Smooth muscle cell of the umbilical artery (primary cell): ENCODE data around the gene NIPSNAP3A. TPM values are rescaled to one million over a fixed set of nuclear protein-coding genes. Genes with fewer than 3 reads are reported as not detected.

Experiments used
- total RNA-seq: library from RNA; depleted of rRNA; stranded (reverse); fragments of >200 nt; gene quantifications from 2 replicates; pipeline ENCODE4 v1.2.3, GENCODE V29; 2014

The NIPSNAP3A gene
- total RNA-seq: 37.9 and 42.2 TPM in 2 replicates

DNA sequence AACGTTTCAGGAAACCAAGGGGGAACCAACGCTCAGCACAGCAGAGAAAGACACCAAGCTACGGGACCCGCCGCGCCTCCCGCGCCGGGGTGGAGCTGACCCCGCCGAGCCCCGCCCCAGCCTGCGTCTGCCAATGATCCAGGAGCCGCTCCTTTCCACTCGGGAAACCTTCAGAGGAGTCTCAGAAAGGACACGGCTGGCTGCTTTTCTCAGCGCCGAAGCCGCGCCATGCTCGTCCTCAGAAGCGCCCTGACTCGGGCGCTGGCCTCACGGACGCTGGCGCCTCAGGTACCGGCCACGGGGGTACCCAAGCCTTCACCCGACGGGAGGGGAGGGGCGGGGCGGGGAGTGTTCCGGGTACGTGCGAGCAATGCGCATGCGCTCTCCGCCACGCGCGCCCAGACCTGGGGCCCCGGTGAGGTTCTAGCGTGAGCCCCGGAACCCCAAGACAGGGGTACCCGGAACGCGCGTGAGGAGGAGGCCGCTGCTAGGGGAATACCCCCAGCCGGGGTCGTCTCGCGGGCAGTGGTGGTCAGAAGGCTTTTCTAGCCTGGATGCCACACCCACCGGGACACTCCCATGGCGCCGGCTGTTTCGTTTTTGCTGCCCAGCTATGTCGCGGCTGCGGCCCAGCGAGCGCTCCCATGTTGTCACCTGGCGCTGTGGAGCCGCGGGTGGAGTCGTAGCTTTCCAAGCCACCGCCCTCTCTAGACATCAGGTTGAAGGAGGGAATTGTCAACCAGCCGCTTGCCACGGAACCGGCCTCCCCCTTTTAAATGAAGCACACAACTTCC is at the start of gene NIPSNAP3A:
TSS of gene NIPSNAP3A (plus strand) at position 119 of the 794 bp plus-strand sequence. CDS start at position 229, 110 bp downstream.

Other genes starting within 250 kb of the NIPSNAP3A start
- gene OR13F1, start 243.4 kb upstream of the NIPSNAP3A start, total RNA-seq: not detected in 2 replicates
- gene OR13C4, start 220.5 kb upstream of the NIPSNAP3A start, total RNA-seq: not detected in 2 replicates
- not detected in 2 replicates for gene OR13C3, start 210.8 kb upstream of the NIPSNAP3A start, total RNA-seq
- gene OR13C8, start 178.5 kb upstream of the NIPSNAP3A start, total RNA-seq: not detected in 2 replicates
- gene OR13C5, start 148.3 kb upstream of the NIPSNAP3A start, total RNA-seq: not detected in 2 replicates
- gene OR13C2, start 142.1 kb upstream of the NIPSNAP3A start, total RNA-seq: not detected in 2 replicates
- not detected in 2 replicates for gene OR13C9, start 129.5 kb upstream of the NIPSNAP3A start, total RNA-seq
- not detected in 2 replicates for gene OR13D1, start 53.2 kb upstream of the NIPSNAP3A start, total RNA-seq
- 0.46 and 0.59 TPM in 2 replicates for gene NIPSNAP3B, start 16.4 kb downstream of the NIPSNAP3A start, total RNA-seq
- 198 and 229 TPM in 2 replicates for gene ABCA1, start 180.5 kb downstream of the NIPSNAP3A start, total RNA-seq